ENCODE measurements around the gene INHBB. TPM values are rescaled to one million over a fixed set of nuclear protein-coding genes. Genes with fewer than 3 reads are reported as not detected.

The INHBB gene
- total RNA-seq, 2 donors from 2014 or later: 2.8 to 19.4 TPM

DNA sequence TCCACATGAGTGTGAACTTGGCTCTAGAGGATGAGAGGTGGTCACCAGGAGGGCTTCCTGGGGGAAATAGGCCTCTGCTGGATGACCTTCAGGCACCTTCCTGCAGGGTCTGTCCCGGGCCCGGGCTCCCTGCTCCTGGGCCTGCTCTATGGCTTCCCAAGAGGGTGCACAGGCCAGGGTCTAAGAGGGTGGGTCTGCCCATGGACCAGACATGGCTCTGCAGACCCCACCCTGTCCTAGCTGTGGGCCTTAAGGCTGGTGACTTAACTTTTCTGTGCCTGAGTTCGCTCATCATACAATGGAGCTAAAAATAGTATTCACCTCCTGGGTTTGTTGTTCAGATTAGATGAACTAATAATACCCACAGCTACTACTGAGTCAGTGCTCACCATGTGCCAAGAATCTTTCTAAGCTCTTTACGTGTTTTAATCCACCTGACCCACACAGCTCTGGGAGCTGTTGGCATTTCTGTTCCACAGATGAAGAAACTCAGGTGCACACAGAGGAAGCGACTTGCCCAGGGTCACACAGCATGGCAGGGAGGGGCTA lies 14.4 kb downstream of the INHBB start:
- Histone ChIP-seq H3K9me3 (no peaks in the 10 kb centered on the region), H3K27me3 (replicated peaks; ENCODE audit: insufficient read depth) (no peaks in the 10 kb centered on the region), H3K27ac (no peak overlapping the region), H3K4me1 (ENCODE audit: control insufficient read depth in 1 of 2, low read depth in 2 of 2) (peaks cover 5 to 7% of the 10 kb centered on the region in 2 donors), H3K36me3 (no peaks in the 10 kb centered on the region), H3K4me3 (no peak overlapping the region)
- no peak for DNase-seq (ENCODE audit: low spot score)
- no peak for ATAC-seq (ENCODE audit: insufficient number of reproducible peaks, low FRiP score, low read depth)
- TF ChIP-seq, protein P1, sequence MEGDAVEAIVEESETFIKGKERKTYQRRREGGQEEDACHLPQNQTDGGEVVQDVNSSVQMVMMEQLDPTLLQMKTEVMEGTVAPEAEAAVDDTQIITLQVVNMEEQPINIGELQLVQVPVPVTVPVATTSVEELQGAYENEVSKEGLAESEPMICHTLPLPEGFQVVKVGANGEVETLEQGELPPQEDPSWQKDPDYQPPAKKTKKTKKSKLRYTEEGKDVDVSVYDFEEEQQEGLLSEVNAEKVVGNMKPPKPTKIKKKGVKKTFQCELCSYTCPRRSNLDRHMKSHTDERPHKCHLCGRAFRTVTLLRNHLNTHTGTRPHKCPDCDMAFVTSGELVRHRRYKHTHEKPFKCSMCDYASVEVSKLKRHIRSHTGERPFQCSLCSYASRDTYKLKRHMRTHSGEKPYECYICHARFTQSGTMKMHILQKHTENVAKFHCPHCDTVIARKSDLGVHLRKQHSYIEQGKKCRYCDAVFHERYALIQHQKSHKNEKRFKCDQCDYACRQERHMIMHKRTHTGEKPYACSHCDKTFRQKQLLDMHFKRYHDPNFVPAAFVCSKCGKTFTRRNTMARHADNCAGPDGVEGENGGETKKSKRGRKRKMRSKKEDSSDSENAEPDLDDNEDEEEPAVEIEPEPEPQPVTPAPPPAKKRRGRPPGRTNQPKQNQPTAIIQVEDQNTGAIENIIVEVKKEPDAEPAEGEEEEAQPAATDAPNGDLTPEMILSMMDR (IDR thresholded peaks at IDR 0.05): no peak

DNA sequence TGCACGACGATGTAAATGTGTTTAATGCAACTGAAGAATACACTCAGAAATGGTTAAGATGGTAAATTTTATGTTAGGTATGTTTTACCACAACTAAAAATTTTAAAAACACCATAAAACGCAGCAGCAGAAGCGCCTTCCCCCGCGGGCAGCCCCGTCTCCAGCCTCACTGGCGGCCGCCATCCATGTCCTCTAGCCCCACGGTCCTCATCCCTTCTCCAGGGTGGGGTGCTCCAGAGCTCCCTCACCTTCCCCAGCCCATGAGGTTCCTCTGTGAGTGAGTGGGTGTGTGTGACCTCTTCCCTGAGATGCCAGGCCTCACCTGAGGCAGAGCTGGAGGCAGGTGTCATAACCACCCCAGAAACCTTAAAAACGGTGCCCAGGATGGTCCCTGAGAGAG lies 17.0 kb downstream of the INHBB start:
- Histone ChIP-seq H3K9me3 (no peaks in the 10 kb centered on the region), H3K36me3 (no peaks in the 10 kb centered on the region), H3K4me3 (no peak overlapping the region), H3K4me1 (ENCODE audit: control insufficient read depth in 1 of 2, low read depth in 2 of 2) (peaks cover 5 to 7% of the 10 kb centered on the region in 2 donors), H3K27me3 (replicated peaks; ENCODE audit: insufficient read depth) (no peaks in the 10 kb centered on the region), H3K27ac (no peak overlapping the region)
- DNase-seq (ENCODE audit: low spot score) (no peak), ATAC-seq (ENCODE audit: insufficient number of reproducible peaks, low FRiP score, low read depth) (no peak)
- TF ChIP-seq, protein P1 (IDR thresholded peaks at IDR 0.05): no peak

DNA sequence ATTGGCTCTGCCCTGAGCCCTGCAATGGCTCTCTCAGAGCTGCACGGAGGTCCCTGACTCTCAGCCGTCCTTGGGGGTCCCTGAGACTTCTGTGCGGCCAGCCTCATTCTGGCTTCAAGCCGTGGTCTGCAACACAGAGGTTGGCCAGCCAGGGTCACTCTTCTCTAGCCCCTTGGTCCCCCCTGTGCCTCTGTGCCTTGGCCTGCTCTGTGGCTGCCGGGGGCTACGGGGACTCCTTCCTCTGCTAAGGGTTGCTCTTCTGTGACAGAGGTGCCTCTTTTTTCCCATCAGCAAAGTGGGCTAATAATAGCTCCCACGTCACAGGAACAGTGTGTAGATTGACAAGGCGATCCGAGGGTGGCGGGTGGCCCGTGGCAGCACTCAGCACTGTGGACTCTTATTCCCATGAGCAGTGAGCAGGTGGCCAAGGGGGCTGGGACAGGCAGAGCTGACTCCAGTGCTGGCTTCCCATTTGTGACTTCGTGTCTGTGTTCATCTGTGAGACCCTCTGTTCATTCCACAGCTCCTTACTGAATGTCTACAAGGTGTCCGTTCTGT lies 19.4 kb downstream of the INHBB start:
- Histone ChIP-seq H3K36me3 (no peaks in the 10 kb centered on the region), H3K4me3 (no peak overlapping the region), H3K4me1 (ENCODE audit: control insufficient read depth in 1 of 2, low read depth in 2 of 2) (peaks cover 2 to 4% of the 10 kb centered on the region in 2 donors), H3K9me3 (no peaks in the 10 kb centered on the region), H3K27ac (no peak overlapping the region), H3K27me3 (replicated peaks; ENCODE audit: insufficient read depth) (no peaks in the 10 kb centered on the region)
- TF ChIP-seq, protein P1 (IDR thresholded peaks at IDR 0.05): no peak
- DNase-seq (ENCODE audit: low spot score) (no peak), ATAC-seq (ENCODE audit: insufficient number of reproducible peaks, low FRiP score, low read depth) (no peak)

DNA sequence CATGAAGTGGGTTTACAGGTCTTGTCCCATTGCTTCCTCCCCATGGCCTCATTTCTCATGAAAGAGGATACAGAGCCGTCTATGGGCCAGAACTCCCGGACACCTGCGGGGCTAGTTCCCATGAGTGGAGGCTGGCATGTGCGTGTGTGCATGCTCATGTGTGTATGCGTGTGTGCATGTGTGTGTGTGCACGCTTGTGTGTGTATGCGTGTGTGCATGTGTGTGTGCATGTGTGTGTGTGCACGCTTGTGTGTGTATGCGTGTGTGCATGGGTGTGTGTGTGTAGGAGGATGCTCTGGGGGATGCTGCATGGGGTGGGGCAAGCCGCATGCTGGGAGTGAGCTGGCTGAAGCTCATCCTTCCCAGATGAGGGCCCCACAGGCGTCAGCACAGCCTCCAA lies 20.8 kb downstream of the INHBB start:
- DNase-seq (ENCODE audit: low spot score) (no peak), ATAC-seq (ENCODE audit: insufficient number of reproducible peaks, low FRiP score, low read depth) (no peak)
- no peaks in the 10 kb centered on the region for H3K36me3 ChIP-seq
- no peaks in the 10 kb centered on the region for H3K4me1 ChIP-seq (ENCODE audit: control insufficient read depth in 1 of 2, low read depth in 2 of 2)
- TF ChIP-seq, protein P1 (IDR thresholded peaks at IDR 0.05): no peak
- no peaks in the 10 kb centered on the region for H3K27me3 ChIP-seq (replicated peaks; ENCODE audit: insufficient read depth)
- no peak overlapping the region for H3K27ac ChIP-seq
- H3K4me3 ChIP-seq: no peak overlapping the region
- no peaks in the 10 kb centered on the region for H3K9me3 ChIP-seq

DNA sequence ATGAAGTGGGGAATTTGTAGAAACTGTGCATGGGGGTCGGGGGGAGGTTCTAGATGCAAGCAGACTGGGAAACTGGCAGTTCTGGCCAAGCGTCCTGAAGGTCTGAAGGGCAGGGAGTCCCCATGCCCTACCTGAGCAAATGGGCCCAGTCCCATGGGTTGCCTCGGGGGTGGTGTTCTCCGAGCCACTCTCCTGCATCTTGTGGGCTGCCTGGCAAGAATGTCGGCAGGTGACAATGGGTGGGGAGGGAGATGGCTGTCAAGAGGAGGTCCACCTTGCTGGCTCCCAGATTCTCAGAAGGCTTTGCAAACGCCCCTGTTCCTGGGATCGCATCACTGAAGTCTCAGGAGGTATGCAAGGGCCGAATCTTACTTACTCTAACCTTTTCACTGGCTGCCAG lies 21.3 kb downstream of the INHBB start:
- Histone ChIP-seq H3K4me3 (no peak overlapping the region), H3K4me1 (ENCODE audit: control insufficient read depth in 1 of 2, low read depth in 2 of 2) (no peaks in the 10 kb centered on the region), H3K27ac (no peak overlapping the region), H3K36me3 (no peaks in the 10 kb centered on the region), H3K9me3 (no peaks in the 10 kb centered on the region), H3K27me3 (replicated peaks; ENCODE audit: insufficient read depth) (no peaks in the 10 kb centered on the region)
- DNase-seq (ENCODE audit: low spot score): no peak
- TF ChIP-seq, protein P1 (IDR thresholded peaks at IDR 0.05): no peak
- ATAC-seq (ENCODE audit: insufficient number of reproducible peaks, low FRiP score, low read depth): no peak

Data from thoracic aorta (tissue), 2 donors.